Measurements from ENCODE around the gene KMT2C. TPM values are rescaled to one million over a fixed set of nuclear protein-coding genes. Genes with fewer than 3 reads are reported as not detected.
"Not testable (repeated sequence)": the region's sequence is repeated elsewhere in the genome, so short reads cannot be mapped to it uniquely, and the experiment has no call there.

The KMT2C gene
- total and polyA plus RNA-seq, 4 experiments from 2014 or later: 2.7 to 129 (median 74.5) TPM

GRCh38 chr7:152362128-152362926 lies 73.5 kb downstream of the KMT2C start:
- POLR2A ChIA-PET (ENCODE audit: partially characterized antibody): no interaction called here
- Mint-ChIP-seq H3K4me1 (peaks cover 30 to 55% (median 45%) of the 10 kb centered on the region in 4 donors), H3K9me3 (peaks cover 0 to 4% (median 0%) of the 10 kb centered on the region in 8 donors), H3K27ac (peak overlapping the region in 1 of 7 donors; percentile 24), H3K4me3 (peak overlapping the region in 3 of 8 donors; percentile 6 to 29 (median 15)), H3K36me3 (peaks cover 12 to 14% of the 10 kb centered on the region in 2 donors), H3K27me3 (no peaks in the 10 kb centered on the region)
- CTCF ChIA-PET (ENCODE audit: partially characterized antibody): interaction anchor here (0.6 kb wide), 1 partner anchor 137 kb away, joined by 3 read pairs; no protein-coding TSS in a partner anchor
- Histone ChIP-seq H3K4me1 (ENCODE audit: insufficient read depth, low read length) (peaks cover 36% of the 10 kb centered on the region), H3K36me3 (ENCODE audit: insufficient read depth, low read length) (no peaks in the 10 kb centered on the region), H3K9me3 (ENCODE audit: control insufficient read depth in 1 of 2, low read length in 2 of 2) (no peaks in the 10 kb centered on the region), H3K4me3 (ENCODE audit: low read length in 2 of 2) (no peak overlapping the region), H3K27me3 (ENCODE audit: insufficient read depth, low read length) (no peaks in the 10 kb centered on the region), H3K27ac (ENCODE audit: low read depth, low read length) (no peak overlapping the region)
- DNase-seq: no peak
- intact Hi-C loops (cut with micrococcal nuclease): no loop called here

GRCh38 chr7:152355474-152356057 lies 80.2 kb downstream of the KMT2C start:
- intact Hi-C loops (cut with micrococcal nuclease): no loop called here
- Histone ChIP-seq H3K4me3 (ENCODE audit: low read length in 2 of 2) (no peak overlapping the region), H3K4me1 (ENCODE audit: insufficient read depth, low read length) (peaks cover 3% of the 10 kb centered on the region), H3K27me3 (ENCODE audit: insufficient read depth, low read length) (no peaks in the 10 kb centered on the region), H3K9me3 (ENCODE audit: control insufficient read depth in 1 of 2, low read length in 2 of 2) (no peaks in the 10 kb centered on the region), H3K36me3 (ENCODE audit: insufficient read depth, low read length) (no peaks in the 10 kb centered on the region), H3K27ac (ENCODE audit: low read depth, low read length) (no peak overlapping the region)
- Mint-ChIP-seq H3K9me3 (peaks cover 0 to 6% (median 0%) of the 10 kb centered on the region in 8 donors), H3K27me3 (no peaks in the 10 kb centered on the region), H3K4me1 (peaks cover 16 to 23% (median 17%) of the 10 kb centered on the region in 4 donors), H3K36me3 (peaks cover 47 to 53% of the 10 kb centered on the region in 2 donors), H3K27ac (peak overlapping the region in 4 of 7 donors; percentile 32 to 65 (median 44)), H3K4me3 (no peak overlapping the region)
- ChIA-PET CTCF (ENCODE audit: partially characterized antibody) (interaction anchor here (1.0 kb wide), 1 partner anchor 19 kb away, joined by 5 read pairs; no protein-coding TSS in a partner anchor), POLR2A (ENCODE audit: partially characterized antibody) (interaction anchor here (1.2 kb wide), 1 partner anchor 9 kb away, joined by 3 read pairs; no protein-coding TSS in a partner anchor)
- DNase-seq: no peak

GRCh38 chr7:152354061-152354460 lies 81.7 kb downstream of the KMT2C start:
- no peak for DNase-seq
- ChIA-PET POLR2A (ENCODE audit: partially characterized antibody) (no interaction called here), CTCF (ENCODE audit: partially characterized antibody) (interaction anchor here (1.6 to 2.0 kb wide), 2 partner anchors 15 to 17 kb away, joined by 3 to 6 read pairs; no protein-coding TSS in a partner anchor)
- H3K4me3 ChIP-seq (ENCODE audit: low read length in 2 of 2): no peak overlapping the region
- Mint-ChIP-seq H3K36me3 (peaks cover 55 to 63% of the 10 kb centered on the region in 2 donors), H3K27me3 (no peaks in the 10 kb centered on the region), H3K27ac (peak overlapping the region in 1 of 7 donors; percentile 52), H3K9me3 (peaks cover 0 to 8% (median 1%) of the 10 kb centered on the region in 8 donors), H3K4me1 (peaks cover 16 to 23% (median 17%) of the 10 kb centered on the region in 4 donors), H3K4me3 (no peak overlapping the region)
- H3K27me3 ChIP-seq (ENCODE audit: insufficient read depth, low read length): no peaks in the 10 kb centered on the region
- no peak overlapping the region for H3K27ac ChIP-seq (ENCODE audit: low read depth, low read length)
- peaks cover 3% of the 10 kb centered on the region for H3K4me1 ChIP-seq (ENCODE audit: insufficient read depth, low read length)
- intact Hi-C loops (cut with micrococcal nuclease): no loop called here
- H3K9me3 ChIP-seq (ENCODE audit: control insufficient read depth in 1 of 2, low read length in 2 of 2): no peaks in the 10 kb centered on the region
- H3K36me3 ChIP-seq (ENCODE audit: insufficient read depth, low read length): peaks cover 3% of the 10 kb centered on the region

GRCh38 chr7:152353281-152353680 lies 82.5 kb downstream of the KMT2C start:
- H3K27me3 Mint-ChIP-seq; H3K27me3 ChIP-seq (ENCODE audit: insufficient read depth, low read length); H3K4me3 Mint-ChIP-seq; H3K4me3 ChIP-seq (ENCODE audit: low read length in 2 of 2); H3K27ac ChIP-seq (ENCODE audit: low read depth, low read length); POLR2A ChIA-PET (ENCODE audit: partially characterized antibody); DNase-seq; intact Hi-C loops (cut with micrococcal nuclease); H3K4me1 ChIP-seq (ENCODE audit: insufficient read depth, low read length); H3K9me3 ChIP-seq (ENCODE audit: control insufficient read depth in 1 of 2, low read length in 2 of 2); H3K36me3 ChIP-seq (ENCODE audit: insufficient read depth, low read length): not testable (repeated sequence)
- CTCF ChIA-PET (ENCODE audit: partially characterized antibody): interaction anchor here (1.6 to 2.0 kb wide), 2 partner anchors 14 to 16 kb away, joined by 3 to 6 read pairs; no protein-coding TSS in a partner anchor
- peaks cover 62 to 69% of the 10 kb centered on the region in 2 donors for H3K36me3 Mint-ChIP-seq
- peaks cover 0 to 14% (median 6%) of the 10 kb centered on the region in 8 donors for H3K9me3 Mint-ChIP-seq
- H3K4me1 Mint-ChIP-seq: peaks cover 16 to 27% (median 20%) of the 10 kb centered on the region in 4 donors
- H3K27ac Mint-ChIP-seq: peak overlapping the region in 1 of 7 donors; percentile 46

GRCh38 chr7:152351747-152352146 lies 84.1 kb downstream of the KMT2C start:
- H3K4me1 ChIP-seq (ENCODE audit: insufficient read depth, low read length); POLR2A ChIA-PET (ENCODE audit: partially characterized antibody): not testable (repeated sequence)
- H3K27ac Mint-ChIP-seq: peak overlapping the region in 1 of 7 donors; percentile 46

GRCh38 chr7:152351168-152351567 lies 84.6 kb downstream of the KMT2C start:
- H3K27me3 Mint-ChIP-seq: no peaks in the 10 kb centered on the region
- H3K9me3 ChIP-seq (ENCODE audit: control insufficient read depth in 1 of 2, low read length in 2 of 2): no peaks in the 10 kb centered on the region
- H3K36me3 Mint-ChIP-seq: peaks cover 76% of the 10 kb centered on the region in 2 donors
- no peak overlapping the region for H3K4me3 Mint-ChIP-seq
- no peak overlapping the region for H3K27ac ChIP-seq (ENCODE audit: low read depth, low read length)
- no peak overlapping the region for H3K4me3 ChIP-seq (ENCODE audit: low read length in 2 of 2)
- CTCF ChIA-PET (ENCODE audit: partially characterized antibody): no interaction called here
- peaks cover 18 to 30% (median 23%) of the 10 kb centered on the region in 4 donors for H3K4me1 Mint-ChIP-seq
- H3K9me3 Mint-ChIP-seq: peaks cover 0 to 26% (median 13%) of the 10 kb centered on the region in 8 donors
- POLR2A ChIA-PET (ENCODE audit: partially characterized antibody): no interaction called here
- peaks cover 3% of the 10 kb centered on the region for H3K36me3 ChIP-seq (ENCODE audit: insufficient read depth, low read length)
- H3K27me3 ChIP-seq (ENCODE audit: insufficient read depth, low read length): no peaks in the 10 kb centered on the region
- intact Hi-C loops (cut with micrococcal nuclease): no loop called here
- DNase-seq: no peak
- H3K4me1 ChIP-seq (ENCODE audit: insufficient read depth, low read length): no peaks in the 10 kb centered on the region
- H3K27ac Mint-ChIP-seq: peak overlapping the region in 1 of 7 donors; percentile 46

More at GRCh38 chr7:152351747-152352146, 84.1 kb downstream of the KMT2C start:
- H3K4me3 Mint-ChIP-seq; H3K9me3 ChIP-seq (ENCODE audit: control insufficient read depth in 1 of 2, low read length in 2 of 2); H3K4me3 ChIP-seq (ENCODE audit: low read length in 2 of 2); CTCF ChIA-PET (ENCODE audit: partially characterized antibody); H3K36me3 ChIP-seq (ENCODE audit: insufficient read depth, low read length); H3K27ac ChIP-seq (ENCODE audit: low read depth, low read length); H3K27me3 Mint-ChIP-seq; intact Hi-C loops (cut with micrococcal nuclease); DNase-seq; H3K27me3 ChIP-seq (ENCODE audit: insufficient read depth, low read length): not testable (repeated sequence)
- Mint-ChIP-seq H3K9me3 (peaks cover 0 to 26% (median 13%) of the 10 kb centered on the region in 8 donors), H3K4me1 (peaks cover 17 to 30% (median 22%) of the 10 kb centered on the region in 4 donors), H3K36me3 (peaks cover 74 to 75% of the 10 kb centered on the region in 2 donors)

- no peaks in the 10 kb centered on the region for H3K27me3 Mint-ChIP-seq
- Histone ChIP-seq H3K4me3 (ENCODE audit: low read length in 2 of 2) (no peak overlapping the region), H3K27ac (ENCODE audit: low read depth, low read length) (no peak overlapping the region), H3K9me3 (ENCODE audit: control insufficient read depth in 1 of 2, low read length in 2 of 2) (no peaks in the 10 kb centered on the region), H3K36me3 (ENCODE audit: insufficient read depth, low read length) (peaks cover 3% of the 10 kb centered on the region), H3K4me1 (ENCODE audit: insufficient read depth, low read length) (peaks cover 16% of the 10 kb centered on the region), H3K27me3 (ENCODE audit: insufficient read depth, low read length) (no peaks in the 10 kb centered on the region)
- no peak overlapping the region for H3K4me3 Mint-ChIP-seq
- DNase-seq: no peak
- peaks cover 25 to 31% (median 29%) of the 10 kb centered on the region in 4 donors for H3K4me1 Mint-ChIP-seq
- peaks cover 0 to 26% (median 13%) of the 10 kb centered on the region in 8 donors for H3K9me3 Mint-ChIP-seq
- intact Hi-C loops (cut with micrococcal nuclease): no loop called here
- H3K27ac Mint-ChIP-seq: no peak overlapping the region
- ChIA-PET POLR2A (ENCODE audit: partially characterized antibody) (no interaction called here), CTCF (ENCODE audit: partially characterized antibody) (interaction anchor here (0.6 to 3.5 kb wide), 3 partner anchors 9 to 272 kb away, joined by 3 to 15 read pairs (median 4); no protein-coding TSS in a partner anchor)
- peaks cover 54 to 55% of the 10 kb centered on the region in 2 donors for H3K36me3 Mint-ChIP-seq
These were observed 87.9 kb downstream of the KMT2C start for GRCh38 chr7:152347888-152348287.
